DOHH2 (cell line): Measurements from ENCODE around the gene BPIFB1.

ENCODE experiments used
- H3F3A ChIP-seq: fragments of 200-600 bp; sonication (generic), shearing (Covaris generic); 2 replicates; pipeline ENCODE4 v1.6.0; 2016; ENCODE audit warnings: antibody characterized with exemption, mild to moderate bottlenecking; ENCODE audit not compliant: control insufficient read depth, insufficient read depth
- H3K27ac ChIP-seq: fragments of 200-600 bp; sonication (generic); 2 replicates; pipeline ENCODE4 v1.5.1; 2014; ENCODE audit warnings: low read depth, mild to moderate bottlenecking, low read length, moderate library complexity
- H3K27me3 ChIP-seq: fragments of 200-600 bp; sonication (generic); 2 replicates; pipeline ENCODE4 v1.6.1; 2014; ENCODE audit warnings: mild to moderate bottlenecking, low read length, mixed read lengths; ENCODE audit not compliant: control insufficient read depth
- H3K36me3 ChIP-seq: fragments of 200-600 bp; sonication (generic); 2 replicates; pipeline ENCODE4 v1.6.1; 2014; ENCODE audit warnings: mild to moderate bottlenecking, low read length, moderate library complexity, mixed read lengths; ENCODE audit not compliant: control insufficient read depth
- H3K4me1 ChIP-seq: fragments of 200-600 bp; sonication (generic); 2 replicates; pipeline ENCODE4 v1.6.1; 2014; ENCODE audit warnings: mild to moderate bottlenecking, low read length, mixed read lengths; ENCODE audit not compliant: control insufficient read depth
- H3K4me2 ChIP-seq: fragments of 200-600 bp; sonication (generic); 2 replicates; pipeline ENCODE4 v1.6.0; 2014; ENCODE audit warnings: mild to moderate bottlenecking, low read length, moderate library complexity
- H3K4me3 ChIP-seq: fragments of 200-600 bp; sonication (generic); 2 replicates; pipeline ENCODE4 v1.5.1; 2014; ENCODE audit warnings: mild to moderate bottlenecking, low read length, mixed read lengths
- H3K79me2 ChIP-seq: fragments of 200-600 bp; sonication (generic); 2 replicates; pipeline ENCODE4 v1.6.1; 2014; ENCODE audit warnings: mild to moderate bottlenecking, low read length, mixed read lengths; ENCODE audit not compliant: control insufficient read depth
- H3K9me2 ChIP-seq: fragments of 200-600 bp; sonication (generic); replicated peaks from 2 replicates; pipeline ENCODE4 v1.6.1; 2014; ENCODE audit warnings: mild to moderate bottlenecking, low read length, mixed read lengths; ENCODE audit not compliant: control insufficient read depth
- H3K9me3 ChIP-seq: fragments of 200-600 bp; sonication (generic); 2 replicates; pipeline ENCODE4 v1.6.1; 2014; ENCODE audit warnings: antibody characterized with exemption, low read length, mixed read lengths; ENCODE audit not compliant: control insufficient read depth, insufficient read depth
- H4K20me1 ChIP-seq: fragments of 200-600 bp; sonication (generic); 2 replicates; pipeline ENCODE4 v1.6.0; 2014; ENCODE audit warnings: low read depth, mild to moderate bottlenecking, antibody characterized with exemption, low read length, moderate library complexity; ENCODE audit not compliant: control insufficient read depth, insufficient read depth
- CTCF ChIP-seq: fragments of 200-600 bp; sonication (generic); IDR thresholded peaks from one replicate; pipeline ENCODE4 v1.5.1; 2014; ENCODE audit warnings: antibody characterized with exemption, mild to moderate bottlenecking, low read depth, low read length; ENCODE audit not compliant: poor library complexity, severe bottlenecking
- EZH2phosphoT487 ChIP-seq: fragments of 200-600 bp; sonication (generic); IDR thresholded peaks from 2 replicates; pipeline ENCODE4 v1.6.1; 2017; ENCODE audit warnings: borderline replicate concordance, mild to moderate bottlenecking, antibody characterized with exemption, low read length, moderate library complexity, mixed read lengths

Gene BPIFB1

GRCh38 chr20:33275871-33276270 is 7.1 kb upstream of the BPIFB1 start:
- Histone ChIP-seq H3K27me3 (peaks cover 17% of the 10 kb centered on the region), H3K9me3 (no peaks in the 10 kb centered on the region)

DNA sequence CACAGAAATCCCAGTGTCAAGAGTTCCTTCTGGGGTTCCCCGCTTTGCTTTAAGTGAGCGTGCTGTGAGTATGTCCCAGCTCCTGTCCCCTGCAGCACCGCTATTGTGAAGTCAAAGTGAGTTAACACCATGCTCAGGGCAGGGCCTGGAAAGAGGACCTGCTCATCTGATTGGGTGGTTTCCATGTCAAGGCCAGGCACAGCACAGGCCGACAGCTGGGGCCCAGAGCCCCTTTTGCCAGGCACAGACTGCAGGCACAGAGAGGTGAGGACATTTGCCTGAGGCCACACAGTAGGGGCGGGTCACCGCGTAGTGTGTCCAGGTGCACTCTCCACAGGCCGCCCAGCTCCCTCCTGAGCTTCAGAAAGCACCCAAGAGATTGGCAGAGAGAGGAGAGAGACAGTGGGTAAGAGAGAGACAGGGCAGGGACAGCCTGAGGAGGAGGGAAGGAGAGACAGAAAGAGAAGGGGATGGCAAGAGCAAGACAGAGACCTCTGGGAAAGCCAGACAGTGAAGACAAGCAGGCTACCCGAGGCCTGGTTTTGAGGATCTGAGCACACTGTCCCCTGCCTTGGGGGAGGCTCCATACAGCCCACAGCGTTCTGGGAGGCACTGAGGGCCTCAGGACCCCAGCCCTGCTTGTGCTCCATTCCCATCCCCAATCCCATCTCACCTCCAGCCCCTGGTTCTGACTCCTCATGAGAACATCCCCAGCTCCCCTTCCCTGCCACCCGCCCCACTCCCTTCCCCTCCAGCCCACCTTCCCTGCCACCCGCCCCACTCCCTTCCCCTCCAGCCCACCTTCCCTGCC is 6.5 kb upstream of the BPIFB1 start:
- H3K4me2 ChIP-seq, result no peak overlapping the region
- no peak overlapping the region for H3K27ac ChIP-seq
- H3K9me2 ChIP-seq, result no peaks in the 10 kb centered on the region
- no peaks in the 10 kb centered on the region for H3K79me2 ChIP-seq
- no peaks in the 10 kb centered on the region for H3F3A ChIP-seq
- H3K4me3 ChIP-seq, result no peak overlapping the region
- H3K27me3 ChIP-seq, result peaks cover 17% of the 10 kb centered on the region
- no peak for TF ChIP-seq EZH2phosphoT487
- no peak for TF ChIP-seq CTCF
- H4K20me1 ChIP-seq, result no peaks in the 10 kb centered on the region
- no peaks in the 10 kb centered on the region for H3K9me3 ChIP-seq
- H3K36me3 ChIP-seq, result no peaks in the 10 kb centered on the region
- no peaks in the 10 kb centered on the region for H3K4me1 ChIP-seq

More at GRCh38 chr20:33275871-33276270, 7.1 kb upstream of the BPIFB1 start:
- Histone ChIP-seq H3F3A (no peaks in the 10 kb centered on the region), H4K20me1 (no peaks in the 10 kb centered on the region), H3K4me3 (no peak overlapping the region), H3K27ac (no peak overlapping the region), H3K79me2 (no peaks in the 10 kb centered on the region), H3K9me2 (no peaks in the 10 kb centered on the region), H3K36me3 (no peaks in the 10 kb centered on the region), H3K4me2 (no peak overlapping the region), H3K4me1 (no peaks in the 10 kb centered on the region)
- TF ChIP-seq CTCF (no peak), EZH2phosphoT487 (no peak)

DNA sequence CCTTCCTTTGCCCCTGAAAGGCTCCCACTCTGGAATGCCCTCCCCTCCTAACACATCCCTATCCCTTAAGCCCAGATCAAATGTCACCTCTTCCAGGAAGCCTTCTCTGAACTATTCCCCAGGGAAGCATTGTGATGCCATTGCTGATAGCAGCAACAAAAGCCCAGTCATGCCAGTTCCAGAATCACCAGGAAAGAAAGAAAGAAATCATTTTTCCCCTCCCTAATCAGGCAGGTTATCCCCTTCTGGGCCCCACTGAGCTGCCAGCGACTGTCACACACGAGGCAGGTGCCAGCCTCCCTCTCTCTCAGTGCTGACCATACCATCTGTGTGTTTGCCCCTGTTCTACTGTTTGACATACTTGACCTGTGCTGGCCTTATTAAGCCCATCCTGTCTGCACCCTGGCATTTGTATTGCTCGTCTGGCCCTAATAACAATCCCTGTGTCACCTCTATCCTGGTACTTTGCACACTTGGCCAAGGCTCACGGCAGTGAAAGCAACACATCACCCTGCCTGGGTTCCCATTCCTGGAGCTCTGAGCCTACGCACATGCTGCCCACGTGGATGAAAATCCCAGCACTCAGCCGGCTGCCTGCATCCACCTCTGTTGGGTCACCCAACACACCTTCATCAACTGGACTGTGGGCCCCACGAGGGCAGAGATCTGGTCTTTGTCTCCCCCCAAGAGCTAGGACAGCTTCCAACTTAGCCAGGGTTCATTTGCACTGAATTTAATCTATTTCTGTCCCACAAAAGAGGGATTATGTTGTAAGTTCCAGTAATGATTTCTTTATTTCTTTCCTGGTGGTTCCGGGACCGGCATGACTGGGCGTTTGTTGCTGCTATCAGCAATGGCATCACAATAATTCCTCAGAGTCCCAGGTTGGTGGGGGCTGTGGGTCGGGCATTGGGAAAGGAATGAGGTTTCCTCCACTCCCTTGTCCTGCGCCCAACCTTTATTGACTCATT is 5.3 kb upstream of the BPIFB1 start:
- no peak overlapping the region for H3K4me3 ChIP-seq
- no peaks in the 10 kb centered on the region for H3K36me3 ChIP-seq
- H3K4me1 ChIP-seq, result no peaks in the 10 kb centered on the region
- H3K4me2 ChIP-seq, result no peak overlapping the region
- peaks cover 17% of the 10 kb centered on the region for H3K27me3 ChIP-seq
- H3K79me2 ChIP-seq, result no peaks in the 10 kb centered on the region
- no peak overlapping the region for H3K27ac ChIP-seq
- no peaks in the 10 kb centered on the region for H3K9me3 ChIP-seq
- TF ChIP-seq EZH2phosphoT487, result no peak
- TF ChIP-seq CTCF, result no peak
- no peaks in the 10 kb centered on the region for H4K20me1 ChIP-seq
- H3K9me2 ChIP-seq, result no peaks in the 10 kb centered on the region
- no peaks in the 10 kb centered on the region for H3F3A ChIP-seq
